AG04450 (cell line): ENCODE measurements around the gene VEPH1. TPM values are rescaled to one million over a fixed set of nuclear protein-coding genes. Genes with fewer than 3 reads are reported as not detected.

Source experiments
- CTCF ChIA-PET: fragments of 300-600, 350-600 bp; formaldehyde crosslinking; extraction: SDS; loops from one replicate; lab custom pipeline; 2022; ENCODE audit warnings: antibody characterized with exemption, inconsistent platforms; lab: Charles Lee
- POLR2A ChIA-PET: fragments of 350-600 bp; formaldehyde crosslinking; extraction: SDS; loops from one replicate; lab custom pipeline; 2021; ENCODE audit warnings: antibody characterized with exemption, inconsistent platforms; lab: Yijun Ruan, JAX
- DNase-seq: peaks from one replicate; pipeline ENCODE4 v3.0.0-alpha.2; 2011; ENCODE audit warnings: low read depth, low spot score
- H3K27ac ChIP-seq: one replicate; pipeline ENCODE4 v1.5.1; 2012; ENCODE audit warnings: low read depth, low read length, control low read depth
- H3K27me3 ChIP-seq: one replicate; pipeline ENCODE4 v1.6.0; 2012; ENCODE audit warnings: low read length; ENCODE audit not compliant: control insufficient read depth, insufficient read depth
- H3K4me3 ChIP-seq: 2 replicates; pipeline ENCODE4 v1.5.1; 2011; ENCODE audit warnings: mild to moderate bottlenecking, low read depth, low read length, control low read depth
- H3K9me3 ChIP-seq: 2 replicates; pipeline ENCODE4 v1.5.1; 2012; ENCODE audit warnings: low read length; ENCODE audit not compliant: control insufficient read depth, insufficient read depth
- polyA plus RNA-seq: library from polyadenylated mRNA; depleted of rRNA; stranded (reverse); fragments of >200 nt; gene quantifications from 2 replicates; pipeline ENCODE4 v1.2.3, GENCODE V29; 2011
- TF ChIP-seq, protein P1 (sequence below): IDR thresholded peaks from 2 replicates; pipeline ENCODE4 v1.5.1; 2011; ENCODE audit warnings: low read depth, low read length, control low read depth, inconsistent platforms

The VEPH1 gene
- polyA plus RNA-seq, 1 experiment, result 36.4 TPM

- Histone ChIP-seq H3K27ac (peak overlapping the region; percentile 12), H3K9me3 (no peaks in the 10 kb centered on the region), H3K27me3 (no peaks in the 10 kb centered on the region), H3K4me3 (peak overlapping the region; percentile 75)
- ChIA-PET POLR2A (interaction anchor here (0.5 to 2.6 kb wide), 8 partner anchors 59 to 1248 kb away, joined by 3 to 13 read pairs (median 4); partner anchors contain the start of genes CCNL1 and RSRC1), CTCF (interaction anchor here (0.6 to 2.9 kb wide), 6 partner anchors 8 to 233 kb away, joined by 3 to 12 read pairs (median 4); no protein-coding TSS in a partner anchor)
- no peak for DNase-seq
- TF ChIP-seq, protein P1, sequence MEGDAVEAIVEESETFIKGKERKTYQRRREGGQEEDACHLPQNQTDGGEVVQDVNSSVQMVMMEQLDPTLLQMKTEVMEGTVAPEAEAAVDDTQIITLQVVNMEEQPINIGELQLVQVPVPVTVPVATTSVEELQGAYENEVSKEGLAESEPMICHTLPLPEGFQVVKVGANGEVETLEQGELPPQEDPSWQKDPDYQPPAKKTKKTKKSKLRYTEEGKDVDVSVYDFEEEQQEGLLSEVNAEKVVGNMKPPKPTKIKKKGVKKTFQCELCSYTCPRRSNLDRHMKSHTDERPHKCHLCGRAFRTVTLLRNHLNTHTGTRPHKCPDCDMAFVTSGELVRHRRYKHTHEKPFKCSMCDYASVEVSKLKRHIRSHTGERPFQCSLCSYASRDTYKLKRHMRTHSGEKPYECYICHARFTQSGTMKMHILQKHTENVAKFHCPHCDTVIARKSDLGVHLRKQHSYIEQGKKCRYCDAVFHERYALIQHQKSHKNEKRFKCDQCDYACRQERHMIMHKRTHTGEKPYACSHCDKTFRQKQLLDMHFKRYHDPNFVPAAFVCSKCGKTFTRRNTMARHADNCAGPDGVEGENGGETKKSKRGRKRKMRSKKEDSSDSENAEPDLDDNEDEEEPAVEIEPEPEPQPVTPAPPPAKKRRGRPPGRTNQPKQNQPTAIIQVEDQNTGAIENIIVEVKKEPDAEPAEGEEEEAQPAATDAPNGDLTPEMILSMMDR, result no peak
These were observed 65.0 kb downstream of the VEPH1 start for GRCh38 chr3:157438194-157438730.

DNA sequence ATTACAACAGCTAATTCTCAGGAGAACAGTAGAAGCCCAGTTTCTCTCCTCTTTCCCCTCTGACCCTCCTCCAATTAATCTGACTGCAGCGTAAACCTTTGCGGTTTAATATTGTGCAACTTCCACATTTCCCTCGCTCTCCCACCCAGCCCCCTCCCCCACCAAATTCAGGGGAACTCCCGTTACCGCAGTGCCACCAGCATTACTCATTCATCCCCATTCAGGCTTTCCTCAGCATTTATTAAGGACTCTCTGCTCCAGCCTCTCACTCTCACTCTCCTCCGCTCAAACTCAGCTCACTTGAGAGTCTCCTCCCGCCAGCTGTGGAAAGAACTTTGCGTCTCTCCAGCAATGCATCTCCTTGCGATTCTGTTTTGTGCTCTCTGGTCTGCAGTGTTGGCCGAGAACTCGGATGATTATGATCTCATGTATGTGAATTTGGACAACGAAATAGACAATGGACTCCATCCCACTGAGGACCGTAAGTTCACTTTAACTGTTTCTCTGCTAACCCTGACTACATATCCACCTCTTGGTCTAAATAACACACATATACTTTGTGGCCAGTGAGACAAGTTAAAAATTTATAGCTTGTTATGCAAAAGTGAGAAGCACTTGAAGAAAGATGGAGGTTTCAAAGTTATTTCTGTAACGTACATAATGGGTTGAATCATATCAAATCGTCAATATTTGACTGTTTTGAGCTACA is 66.5 kb downstream of the VEPH1 start, which contains the start of gene PTX3:
TSS of gene PTX3 (plus strand) at position 268 of the 709 bp plus-strand sequence. CDS start at position 352, 84 bp downstream.
- ChIA-PET CTCF (interaction anchor here (0.8 to 2.9 kb wide), 8 partner anchors 57 to 235 kb away, joined by 3 to 14 read pairs (median 4); no protein-coding TSS in a partner anchor), POLR2A (interaction anchor here (0.6 to 2.6 kb wide), 6 partner anchors 26 to 277 kb away, joined by 3 to 13 read pairs (median 4); partner anchors contain the start of gene CCNL1)
- Histone ChIP-seq H3K27ac (peak within 1 kb of the TSS; percentile 47), H3K9me3 (no peaks in the 10 kb centered on the region), H3K4me3 (peak within 1 kb of the TSS; percentile 75), H3K27me3 (no peaks in the 10 kb centered on the region)
- TF ChIP-seq, protein P1, result no peak
- DNase-seq, result peak; percentile 81

GRCh38 chr3:157429708-157430107 is 73.5 kb downstream of the VEPH1 start:
- ChIA-PET CTCF (interaction anchor here (0.9 kb wide), 1 partner anchor 103 kb away, joined by 3 read pairs; no protein-coding TSS in a partner anchor), POLR2A (no interaction called here)
- Histone ChIP-seq H3K9me3 (peaks cover 4% of the 10 kb centered on the region; the same call in 1 of the 2 replicates), H3K27ac (no peak overlapping the region), H3K4me3 (no peak overlapping the region), H3K27me3 (no peaks in the 10 kb centered on the region)
- no peak for DNase-seq
- TF ChIP-seq, protein P1, result no peak

GRCh38 chr3:157428853-157429252 is 74.4 kb downstream of the VEPH1 start:
- TF ChIP-seq, protein P1, result no peak
- DNase-seq, result no peak
- no peak overlapping the region for H3K27ac ChIP-seq
- peaks cover 4% of the 10 kb centered on the region; the same call in 1 of the 2 replicates for H3K9me3 ChIP-seq
- H3K27me3 ChIP-seq, result no peaks in the 10 kb centered on the region
- ChIA-PET CTCF (no interaction called here), POLR2A (no interaction called here)
- no peak overlapping the region for H3K4me3 ChIP-seq

DNA sequence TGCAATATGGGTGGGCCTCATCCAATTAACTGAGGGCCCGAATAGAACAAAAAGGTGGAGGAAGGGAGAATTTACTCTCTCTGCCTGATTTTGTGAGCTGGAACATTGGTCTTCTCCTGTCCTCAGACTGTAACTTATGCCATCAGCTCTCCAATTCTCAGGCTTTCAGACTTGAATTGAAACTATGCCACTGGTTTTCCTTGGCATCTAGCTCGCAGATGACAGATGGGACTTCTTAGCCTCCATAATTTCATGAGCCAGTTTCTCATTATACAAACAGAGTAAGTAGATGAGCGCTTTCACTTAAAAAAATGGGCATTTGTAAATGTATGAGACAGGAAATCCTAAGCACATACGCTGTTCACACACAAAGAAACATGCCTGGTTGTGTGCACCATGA is 75.3 kb downstream of the VEPH1 start:
- no peak for DNase-seq
- Histone ChIP-seq H3K9me3 (peaks cover 4% of the 10 kb centered on the region; the same call in 1 of the 2 replicates), H3K27ac (no peak overlapping the region), H3K27me3 (no peaks in the 10 kb centered on the region), H3K4me3 (no peak overlapping the region)
- CTCF ChIA-PET, result no interaction called here
- TF ChIP-seq, protein P1, result no peak
- POLR2A ChIA-PET, result no interaction called here
